SK-N-MC (cell line): ENCODE measurements around the gene ATXN7L1.

Experiments used
- DNase-seq: peaks from one replicate; pipeline ENCODE4 v3.0.0-alpha.2; 2011; ENCODE audit warnings: low read depth, low spot score
- H3K27ac ChIP-seq: fragments of 200-600 bp; sonication (generic); 2 replicates; pipeline ENCODE4 v1.5.1; 2016; ENCODE audit warnings: mixed run types
- H3K36me3 ChIP-seq: fragments of 200-600 bp; sonication (generic); 2 replicates; pipeline ENCODE4 v1.6.1; 2017; ENCODE audit warnings: antibody characterized with exemption, low read length, mixed read lengths; ENCODE audit not compliant: insufficient read depth
- H3K4me3 ChIP-seq: fragments of 200-600 bp; sonication (generic); 2 replicates; pipeline ENCODE4 v1.5.1; 2016
- H3K9ac ChIP-seq: fragments of 200-600 bp; sonication (generic); 2 replicates; pipeline ENCODE4 v1.8.0; 2017; ENCODE audit warnings: mixed run types, mixed read lengths; ENCODE audit not compliant: insufficient read length
- H3K9me3 ChIP-seq: fragments of 200-600 bp; sonication (generic); 2 replicates; pipeline ENCODE4 v1.6.1; 2017; ENCODE audit warnings: low read depth, mild to moderate bottlenecking, antibody characterized with exemption, low read length, moderate library complexity, mixed read lengths
- EZH2 ChIP-seq: fragments of 200-600 bp; sonication (generic); IDR thresholded peaks from one replicate; pipeline ENCODE4 v1.6.1; 2017; ENCODE audit warnings: antibody characterized with exemption
- FOXP2 ChIP-seq: optimal IDR thresholded peaks from 2 replicates; pipeline ENCODE3; 2011; ENCODE audit warnings: mild to moderate bottlenecking, moderate library complexity; ENCODE audit not compliant: insufficient read depth; ENCODE audit errors: extremely low read length, control extremely low read depth
- POLR2AphosphoS5 ChIP-seq: IDR thresholded peaks from 2 replicates; pipeline ENCODE4 v1.6.1; 2012; ENCODE audit warnings: mild to moderate bottlenecking, low read depth, low read length, borderline replicate concordance

ATXN7L1 gene

GRCh38 chr7:105621176-105621575 is 255.2 kb downstream of the ATXN7L1 start:
- DNase-seq = no peak

GRCh38 chr7:105619590-105619989 is 256.8 kb downstream of the ATXN7L1 start:
- no peaks in the 10 kb centered on the region for H3K9me3 ChIP-seq
- H3K9ac ChIP-seq = no peak overlapping the region
- no peak overlapping the region for H3K4me3 ChIP-seq
- peaks cover 8% of the 10 kb centered on the region; the same call in 1 of the 2 replicates for H3K36me3 ChIP-seq
- no peak for TF ChIP-seq POLR2AphosphoS5
- TF ChIP-seq EZH2 = no peak
- TF ChIP-seq FOXP2 = no peak
- H3K27ac ChIP-seq = no peak overlapping the region
- DNase-seq = no peak

More at GRCh38 chr7:105621176-105621575, 255.2 kb downstream of the ATXN7L1 start:
- Histone ChIP-seq H3K9me3 (0 out of 2 replicates have a peak, but pooled peaks cover 3% of the 10 kb centered on the region), H3K4me3 (no peak overlapping the region), H3K27ac (no peak overlapping the region), H3K9ac (no peak overlapping the region), H3K36me3 (peaks cover 16% of the 10 kb centered on the region)
- no peak for TF ChIP-seq POLR2AphosphoS5

- Histone ChIP-seq H3K9ac (no peak overlapping the region), H3K36me3 (peaks cover 11% of the 10 kb centered on the region; the same call in 1 of the 2 replicates), H3K27ac (no peak overlapping the region), H3K4me3 (no peak overlapping the region), H3K9me3 (no peaks in the 10 kb centered on the region)
- no peak for TF ChIP-seq POLR2AphosphoS5
- TF ChIP-seq FOXP2 = no peak
- no peak for TF ChIP-seq EZH2
- DNase-seq = no peak
Observed at GRCh38 chr7:105618016-105618296, 258.4 kb downstream of the ATXN7L1 start.

GRCh38 chr7:105617280-105618015 is 259.0 kb downstream of the ATXN7L1 start:
- Histone ChIP-seq H3K9ac (no peak overlapping the region), H3K27ac (no peak overlapping the region), H3K4me3 (no peak overlapping the region), H3K36me3 (peaks cover 11% of the 10 kb centered on the region; the same call in 1 of the 2 replicates), H3K9me3 (no peaks in the 10 kb centered on the region)
- DNase-seq = no peak
- TF ChIP-seq POLR2AphosphoS5 (no peak), EZH2 (no peak), FOXP2 (no peak)

- TF ChIP-seq FOXP2 (no peak), EZH2 (no peak), POLR2AphosphoS5 (no peak)
- no peak overlapping the region for H3K27ac ChIP-seq
- DNase-seq = no peak
- H3K36me3 ChIP-seq = peaks cover 11% of the 10 kb centered on the region; the same call in 1 of the 2 replicates
- no peak overlapping the region for H3K4me3 ChIP-seq
- no peak overlapping the region for H3K9ac ChIP-seq
- no peaks in the 10 kb centered on the region for H3K9me3 ChIP-seq
Observed at GRCh38 chr7:105614341-105614840, 262.0 kb downstream of the ATXN7L1 start.

- TF ChIP-seq POLR2AphosphoS5 (no peak), FOXP2 (no peak), EZH2 (no peak)
- H3K36me3 ChIP-seq = peaks cover 11% of the 10 kb centered on the region; the same call in 1 of the 2 replicates
- no peak overlapping the region for H3K4me3 ChIP-seq
- no peak overlapping the region for H3K9ac ChIP-seq
- H3K9me3 ChIP-seq = no peaks in the 10 kb centered on the region
- DNase-seq = no peak
- no peak overlapping the region for H3K27ac ChIP-seq
Observed at GRCh38 chr7:105613611-105614330, 262.6 kb downstream of the ATXN7L1 start.

- Histone ChIP-seq H3K27ac (no peak overlapping the region), H3K9me3 (no peaks in the 10 kb centered on the region), H3K4me3 (no peak overlapping the region), H3K36me3 (peaks cover 11% of the 10 kb centered on the region; the same call in 1 of the 2 replicates), H3K9ac (no peak overlapping the region)
- TF ChIP-seq POLR2AphosphoS5 (no peak), FOXP2 (no peak), EZH2 (no peak)
- DNase-seq = no peak
Observed at GRCh38 chr7:105612806-105613205, 263.6 kb downstream of the ATXN7L1 start.

- DNase-seq = no peak
- Histone ChIP-seq H3K9me3 (no peaks in the 10 kb centered on the region), H3K27ac (no peak overlapping the region), H3K4me3 (no peak overlapping the region), H3K36me3 (peaks cover 11% of the 10 kb centered on the region; the same call in 1 of the 2 replicates), H3K9ac (no peak overlapping the region)
- TF ChIP-seq FOXP2 = no peak
- TF ChIP-seq EZH2 = no peak
- TF ChIP-seq POLR2AphosphoS5 = no peak
Observed at GRCh38 chr7:105611856-105612775, 264.3 kb downstream of the ATXN7L1 start.
